Measurements from ENCODE around the gene STPG3. TPM values are rescaled to one million over a fixed set of nuclear protein-coding genes. Genes with fewer than 3 reads are reported as not detected.
A peak's percentile ranks its signal among the peaks of the same experiment; 100 is the strongest.

STPG3 gene
- total RNA-seq, 2 experiments from 2014 or later, result not detected

DNA sequence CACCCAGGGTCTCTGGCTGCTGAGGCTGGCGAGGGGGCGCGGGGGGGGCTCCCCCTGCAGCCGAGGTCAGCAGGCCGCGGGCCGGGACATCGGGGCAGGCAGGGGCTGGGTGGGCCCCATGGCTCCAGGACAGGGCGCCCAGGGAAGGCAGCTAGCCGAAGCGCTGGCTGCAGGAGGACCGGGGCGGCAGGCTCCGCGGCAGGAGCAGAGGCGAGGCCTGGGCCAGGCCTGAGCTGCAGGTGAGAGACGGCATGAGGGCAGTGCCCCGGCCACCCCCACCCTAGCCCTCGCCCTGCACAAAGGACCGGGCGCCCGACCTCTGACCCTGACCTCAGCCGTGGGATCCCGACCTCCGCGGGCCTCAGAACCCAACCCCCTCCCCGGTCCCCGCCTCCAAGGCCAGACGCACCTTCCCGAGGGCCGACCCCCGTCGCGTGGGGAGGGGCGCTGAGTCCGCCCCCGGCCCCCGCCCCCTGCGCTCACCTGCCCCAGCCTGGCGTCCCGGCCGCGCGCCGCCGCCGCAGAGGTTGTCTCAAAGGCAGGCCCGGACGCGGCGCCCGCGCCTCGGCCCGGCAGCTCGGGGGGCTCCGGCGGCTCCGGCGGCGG is 29.5 kb upstream of the STPG3 start:
- intact Hi-C loops (cut with micrococcal nuclease), result no loop called here
- ChIA-PET POLR2A (interaction anchor here (1.1 to 7.1 kb wide), 7 partner anchors 11 to 94 kb away, joined by 3 to 44 read pairs (median 9); partner anchors contain the start of genes NDOR1, TMEM203 and TUBB4B), CTCF (interaction anchor here (1.4 to 8.9 kb wide), 4 partner anchors 12 to 155 kb away, joined by 3 to 58 read pairs (median 6); no protein-coding TSS in a partner anchor)
- peak; percentile 33 for DNase-seq
- Mint-ChIP-seq H3K4me3 (peak overlapping the region; percentile 24), H3K4me1 (ENCODE audit: low read depth) (peaks cover 8% of the 10 kb centered on the region), H3K27me3 (no peaks in the 10 kb centered on the region), H3K36me3 (ENCODE audit: low read depth) (no peaks in the 10 kb centered on the region), H3K9me3 (no peaks in the 10 kb centered on the region), H3K27ac (no peak overlapping the region)
- TF ChIP-seq, protein P1, sequence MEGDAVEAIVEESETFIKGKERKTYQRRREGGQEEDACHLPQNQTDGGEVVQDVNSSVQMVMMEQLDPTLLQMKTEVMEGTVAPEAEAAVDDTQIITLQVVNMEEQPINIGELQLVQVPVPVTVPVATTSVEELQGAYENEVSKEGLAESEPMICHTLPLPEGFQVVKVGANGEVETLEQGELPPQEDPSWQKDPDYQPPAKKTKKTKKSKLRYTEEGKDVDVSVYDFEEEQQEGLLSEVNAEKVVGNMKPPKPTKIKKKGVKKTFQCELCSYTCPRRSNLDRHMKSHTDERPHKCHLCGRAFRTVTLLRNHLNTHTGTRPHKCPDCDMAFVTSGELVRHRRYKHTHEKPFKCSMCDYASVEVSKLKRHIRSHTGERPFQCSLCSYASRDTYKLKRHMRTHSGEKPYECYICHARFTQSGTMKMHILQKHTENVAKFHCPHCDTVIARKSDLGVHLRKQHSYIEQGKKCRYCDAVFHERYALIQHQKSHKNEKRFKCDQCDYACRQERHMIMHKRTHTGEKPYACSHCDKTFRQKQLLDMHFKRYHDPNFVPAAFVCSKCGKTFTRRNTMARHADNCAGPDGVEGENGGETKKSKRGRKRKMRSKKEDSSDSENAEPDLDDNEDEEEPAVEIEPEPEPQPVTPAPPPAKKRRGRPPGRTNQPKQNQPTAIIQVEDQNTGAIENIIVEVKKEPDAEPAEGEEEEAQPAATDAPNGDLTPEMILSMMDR (IDR thresholded peaks at IDR 0.05), result no peak
- ATAC-seq, result no peak

DNA sequence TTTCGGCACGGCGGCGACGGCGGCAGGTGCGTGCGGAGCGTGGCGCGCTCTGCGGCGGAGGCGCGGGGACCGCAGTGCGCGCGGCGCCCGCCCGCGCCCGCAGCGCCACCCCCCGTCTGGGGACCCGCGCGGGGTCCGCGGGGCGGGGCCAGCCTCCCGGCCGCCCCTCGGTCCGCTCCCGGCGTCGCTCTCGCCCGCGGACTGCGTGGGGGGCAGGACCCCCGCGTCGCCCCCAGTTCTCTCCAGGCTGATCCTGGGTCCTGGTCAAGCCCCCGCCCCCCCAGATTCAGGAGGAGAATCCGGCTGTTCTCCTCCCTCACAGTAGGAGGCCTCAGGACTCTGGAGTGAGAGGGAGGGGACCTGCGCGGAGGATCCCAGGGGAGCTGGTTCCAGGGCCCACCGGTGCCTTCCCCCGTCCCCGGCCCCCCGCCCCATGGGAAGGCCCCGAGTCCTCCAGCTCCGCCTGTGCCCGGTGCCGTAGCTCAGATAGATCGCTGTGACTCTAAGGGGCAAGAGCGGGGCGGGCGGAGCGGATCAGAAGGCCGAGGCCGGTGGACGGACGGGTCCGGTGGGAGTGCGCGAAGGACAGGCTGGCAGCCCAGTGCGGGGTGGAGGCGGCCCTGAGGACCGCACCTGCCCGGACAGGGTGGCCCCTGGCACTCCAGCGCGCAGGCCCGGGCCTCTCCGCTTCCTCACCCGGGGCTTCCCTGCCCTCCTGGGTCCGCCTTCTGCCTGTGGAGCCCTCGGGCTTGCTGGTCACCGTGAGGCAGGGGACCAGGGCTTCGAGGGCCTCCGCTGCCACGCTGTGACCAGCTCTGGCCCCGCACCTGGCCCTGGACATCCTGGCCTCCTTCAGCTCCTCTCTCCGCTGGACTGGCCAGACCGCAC is 28.7 kb upstream of the STPG3 start, which contains the start of gene RNF208:
RNF208 (minus strand) TSS at position 51 of the 888 bp plus-strand sequence. CDS start 1,028 bp downstream, outside the sequence.
- no peak for ATAC-seq
- Mint-ChIP-seq H3K27ac (peak within 1 kb of the TSS; percentile 50), H3K27me3 (no peaks in the 10 kb centered on the region), H3K36me3 (ENCODE audit: low read depth) (no peaks in the 10 kb centered on the region), H3K4me1 (ENCODE audit: low read depth) (peaks cover 9% of the 10 kb centered on the region), H3K4me3 (peak within 1 kb of the TSS; percentile 80), H3K9me3 (no peaks in the 10 kb centered on the region)
- ChIA-PET POLR2A (interaction anchor here (0.6 to 2.8 kb wide), 14 partner anchors 8 to 136 kb away, joined by 3 to 16 read pairs (median 6); partner anchors contain the start of genes MAN1B1, NDOR1, NELFB and TMEM203), CTCF (interaction anchor here (0.7 to 8.9 kb wide), 14 partner anchors 9 to 187 kb away, joined by 3 to 58 read pairs (median 3); partner anchors contain the start of gene GRIN1)
- TF ChIP-seq, protein P1 (IDR thresholded peaks at IDR 0.05), result no peak
- peak; percentile 45 for DNase-seq
- intact Hi-C loops (cut with micrococcal nuclease), result no loop called here

DNA sequence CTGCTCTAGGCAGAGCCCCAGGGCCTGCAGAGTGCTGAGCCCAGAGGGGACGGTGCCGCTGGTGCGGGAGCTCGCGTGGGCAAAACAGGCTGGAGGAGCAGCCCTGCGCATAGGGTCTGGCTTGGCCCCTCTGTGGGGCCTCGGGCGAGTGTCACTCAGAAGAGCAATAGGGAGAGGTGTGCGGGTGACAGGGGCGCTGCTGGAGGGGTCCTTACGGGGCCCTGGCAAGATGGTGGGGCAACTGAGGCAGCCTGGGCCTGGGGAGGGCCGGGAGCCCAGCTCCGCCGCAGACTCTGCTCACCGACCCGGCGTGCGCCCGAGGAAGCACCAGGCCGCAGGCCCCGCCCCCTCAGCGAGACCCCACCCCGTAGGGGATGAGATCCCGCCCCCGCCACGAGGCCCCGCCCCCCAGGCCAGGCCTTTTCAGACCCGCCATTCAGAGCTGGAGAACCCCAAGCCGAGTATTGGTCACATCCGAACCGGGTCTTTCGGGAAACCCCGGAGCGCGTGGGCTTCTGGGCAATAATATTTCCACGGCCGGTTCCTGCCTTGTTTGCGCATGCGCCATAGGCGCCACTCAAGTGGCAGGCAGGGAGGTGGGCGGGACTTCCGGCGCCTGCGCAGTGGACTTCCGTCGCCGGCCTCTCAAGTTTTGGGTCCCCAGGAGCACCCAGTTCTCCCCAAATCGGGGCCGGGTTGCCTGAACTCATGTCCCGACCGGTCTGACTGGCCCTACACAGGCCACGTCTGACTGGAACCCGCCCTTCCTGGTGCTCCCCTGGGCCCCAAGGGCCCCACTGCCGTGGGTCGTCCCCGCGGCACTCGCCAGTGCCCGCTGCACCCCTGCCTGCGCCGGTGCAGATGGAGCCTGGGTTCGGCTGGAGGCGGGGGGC is 27.8 kb upstream of the STPG3 start:
- TF ChIP-seq, protein P1 (IDR thresholded peaks at IDR 0.05), result no peak
- Mint-ChIP-seq H3K9me3 (no peaks in the 10 kb centered on the region), H3K27me3 (peaks cover 1% of the 10 kb centered on the region), H3K4me1 (ENCODE audit: low read depth) (peaks cover 11% of the 10 kb centered on the region), H3K4me3 (peak overlapping the region; percentile 80), H3K27ac (peak overlapping the region; percentile 71), H3K36me3 (ENCODE audit: low read depth) (no peaks in the 10 kb centered on the region)
- DNase-seq, result peak; percentile 99
- intact Hi-C loops (cut with micrococcal nuclease), result no loop called here
- ChIA-PET CTCF (interaction anchor here (0.7 to 8.9 kb wide), 13 partner anchors 10 to 188 kb away, joined by 3 to 58 read pairs (median 3); partner anchors contain the start of gene GRIN1), POLR2A (interaction anchor here (0.6 to 2.8 kb wide), 17 partner anchors 9 to 137 kb away, joined by 3 to 16 read pairs (median 4); partner anchors contain the start of genes MAN1B1, NDOR1, NELFB and TMEM203)
- peak; percentile 93 for ATAC-seq

DNA sequence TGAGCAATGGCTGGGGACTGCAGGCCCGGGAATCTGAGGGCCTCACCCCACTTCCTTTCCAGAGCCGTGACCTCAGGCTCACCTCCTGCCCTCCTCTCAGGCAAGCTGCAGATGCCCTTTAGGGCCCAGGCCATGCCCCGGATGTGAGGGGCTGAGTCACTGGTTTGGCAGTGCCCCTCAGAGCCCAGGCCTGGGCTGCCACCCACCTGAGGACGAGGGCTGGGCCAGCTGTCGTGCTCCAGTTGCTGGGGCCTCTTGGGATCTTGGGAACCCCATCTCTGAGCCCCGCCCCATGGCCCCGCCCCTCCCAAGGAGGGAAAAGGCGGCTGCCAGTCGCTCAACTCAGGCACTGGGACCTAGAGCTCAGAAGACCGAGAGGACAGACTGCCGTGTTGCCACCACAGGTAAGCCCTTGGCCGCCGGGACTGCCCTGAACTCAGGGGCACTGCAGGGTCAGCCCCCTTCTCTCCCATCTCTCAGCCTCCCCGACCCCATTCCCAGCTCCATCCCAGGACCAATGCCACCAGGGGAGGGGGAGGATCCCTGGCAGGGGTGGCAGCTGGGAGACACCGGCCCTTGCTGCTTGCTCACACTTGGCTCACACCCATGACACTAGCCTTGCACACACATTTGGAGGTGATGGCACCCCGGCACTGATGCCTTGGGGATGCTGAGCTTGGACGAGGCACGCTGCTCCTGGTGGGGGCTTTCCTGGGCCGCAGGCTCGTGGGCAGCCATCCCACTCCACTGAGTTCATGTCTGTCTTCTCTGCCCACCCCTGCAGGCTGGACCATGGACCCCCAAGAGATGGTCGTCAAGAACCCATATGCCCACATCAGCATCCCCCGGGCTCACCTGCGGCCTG is 26.0 kb upstream of the STPG3 start, which contains the start of gene CYSRT1:
CYSRT1 (plus strand) TSS at position 345 of the 865 bp plus-strand sequence; CDS start at position 793, 448 bp downstream.
- TF ChIP-seq, protein P1 (IDR thresholded peaks at IDR 0.05), result no peak
- intact Hi-C loops (cut with micrococcal nuclease), result loop anchor here (5.0 kb wide), 1 partner anchor 103 kb away; no protein-coding TSS in a partner anchor
- peak within 1 kb of the TSS; percentile 80 for H3K4me3 Mint-ChIP-seq
- H3K27ac Mint-ChIP-seq, result peak within 1 kb of the TSS; percentile 71
- H3K9me3 Mint-ChIP-seq, result no peaks in the 10 kb centered on the region
- ATAC-seq (peak; percentile 4), DNase-seq (peak; percentile 69)
- peaks cover 11% of the 10 kb centered on the region for H3K4me1 Mint-ChIP-seq (ENCODE audit: low read depth)
- ChIA-PET CTCF (interaction anchor here (0.9 to 8.9 kb wide), 10 partner anchors 11 to 178 kb away, joined by 3 to 58 read pairs (median 6); partner anchors contain the start of genes NPDC1 and SSNA1), POLR2A (interaction anchor here (1.0 to 1.2 kb wide), 5 partner anchors 16 to 113 kb away, joined by 3 to 4 read pairs (median 3); partner anchors contain the start of gene TUBB4B)
- H3K36me3 Mint-ChIP-seq (ENCODE audit: low read depth), result no peaks in the 10 kb centered on the region
- H3K27me3 Mint-ChIP-seq, result peaks cover 1% of the 10 kb centered on the region

All from activated CD8-positive, alpha-beta T cell treated with anti-CD3 and anti-CD28 coated beads for 36 hours (primary cell).